A172 (cell line): ENCODE data around the gene ARID3A. TPM values are rescaled to one million over a fixed set of nuclear protein-coding genes. Genes with fewer than 3 reads are reported as not detected.

Source experiments
- DNase-seq: peaks from one replicate; pipeline ENCODE4 v3.0.0-alpha.2; 2015; ENCODE audit warnings: low spot score
- total RNA-seq: library from RNA; depleted of rRNA; stranded (reverse); fragments of >200 nt; shearing (Covaris generic); gene quantifications from 2 replicates; pipeline ENCODE4 v1.2.3, GENCODE V29; 2014

Gene ARID3A
- total RNA-seq, 1 experiment from 2014 or later: 4.4 TPM

DNA sequence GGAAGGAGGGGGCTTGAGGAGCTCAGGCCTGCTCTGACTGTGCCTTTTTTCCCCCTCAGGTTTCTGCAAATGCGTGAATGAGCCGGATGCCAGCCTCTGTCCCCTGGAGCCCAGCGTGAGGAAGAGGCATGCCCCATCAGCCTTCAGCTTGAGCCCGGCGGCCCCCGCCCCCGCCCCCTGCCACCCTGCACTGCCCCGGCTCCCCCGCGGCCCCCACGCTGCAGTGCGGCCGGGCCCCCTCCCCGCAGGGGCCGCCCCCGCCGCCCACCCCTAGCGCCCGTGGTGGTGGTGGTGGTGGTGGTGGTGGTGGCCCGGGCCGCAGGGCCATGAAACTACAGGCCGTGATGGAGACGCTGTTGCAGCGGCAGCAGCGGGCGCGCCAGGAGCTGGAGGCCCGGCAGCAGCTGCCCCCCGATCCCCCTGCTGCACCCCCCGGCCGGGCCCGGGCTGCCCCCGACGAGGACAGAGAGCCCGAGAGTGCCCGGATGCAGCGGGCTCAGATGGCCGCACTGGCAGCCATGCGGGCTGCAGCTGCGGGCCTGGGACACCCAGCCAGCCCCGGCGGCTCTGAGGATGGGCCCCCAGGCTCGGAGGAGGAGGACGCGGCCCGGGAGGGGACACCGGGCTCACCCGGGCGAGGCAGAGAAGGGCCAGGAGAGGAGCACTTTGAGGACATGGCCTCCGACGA, 3.5 kb downstream of the ARID3A start:
- no peak for DNase-seq

DNA sequence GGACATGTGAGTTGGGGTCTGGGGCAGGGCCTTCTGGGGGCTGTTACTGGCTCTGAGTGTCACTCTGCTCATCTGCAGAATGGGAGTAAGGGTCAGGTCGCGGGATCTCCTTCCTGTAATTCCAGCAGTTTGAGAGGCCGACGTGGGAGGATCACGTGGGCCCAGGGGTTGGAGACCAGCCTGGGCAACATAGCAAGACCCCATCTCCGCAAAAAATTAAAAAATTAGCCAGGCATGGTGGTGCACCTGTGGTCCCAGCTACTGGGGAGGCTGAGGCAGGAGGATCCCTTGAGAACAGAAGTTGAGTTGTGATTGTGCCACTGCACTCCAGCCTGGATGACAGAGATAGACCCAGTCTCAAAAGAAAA, 4.0 kb downstream of the ARID3A start:
- no peak for DNase-seq

DNA sequence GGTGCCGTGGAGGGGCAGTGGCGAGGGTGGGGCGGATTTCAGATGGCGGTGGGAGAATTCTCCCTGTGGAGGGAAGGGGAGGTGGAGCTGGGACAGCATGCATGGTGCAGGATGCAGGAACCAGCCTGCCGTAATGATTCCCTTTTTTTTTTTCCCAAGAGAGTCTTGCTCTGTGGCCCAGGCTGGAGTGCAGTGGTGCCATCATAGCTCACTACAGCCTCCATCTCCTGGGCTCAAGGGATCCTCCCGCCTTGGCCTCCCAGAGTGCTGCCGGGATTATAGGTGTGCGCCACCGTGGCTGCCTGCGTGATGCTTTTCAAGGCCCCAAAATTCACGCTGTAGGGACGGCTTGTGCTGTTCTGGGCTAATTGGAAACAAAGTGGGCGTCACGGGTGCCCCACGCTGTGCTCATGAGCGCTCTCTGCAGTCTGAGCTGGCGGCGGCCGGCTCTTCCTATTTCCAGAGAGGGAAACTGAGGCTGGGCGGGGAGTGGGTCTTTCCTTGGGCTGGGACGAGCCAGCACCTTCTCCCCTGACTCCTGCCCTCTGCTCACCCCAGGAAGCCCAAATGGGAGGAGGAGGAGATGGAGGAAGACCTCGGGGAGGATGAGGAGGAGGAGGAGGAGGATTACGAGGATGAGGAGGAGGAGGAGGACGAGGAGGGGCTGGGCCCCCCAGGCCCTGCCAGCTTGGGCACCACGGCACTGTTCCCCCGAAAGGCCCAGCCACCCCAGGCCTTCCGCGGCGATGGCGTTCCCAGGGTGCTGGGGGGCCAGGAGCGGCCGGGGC, 6.2 kb downstream of the ARID3A start:
- DNase-seq: no peak

GRCh38 chr19:932648-933552, 7.1 kb downstream of the ARID3A start:
- peak; percentile 94 for DNase-seq

DNA sequence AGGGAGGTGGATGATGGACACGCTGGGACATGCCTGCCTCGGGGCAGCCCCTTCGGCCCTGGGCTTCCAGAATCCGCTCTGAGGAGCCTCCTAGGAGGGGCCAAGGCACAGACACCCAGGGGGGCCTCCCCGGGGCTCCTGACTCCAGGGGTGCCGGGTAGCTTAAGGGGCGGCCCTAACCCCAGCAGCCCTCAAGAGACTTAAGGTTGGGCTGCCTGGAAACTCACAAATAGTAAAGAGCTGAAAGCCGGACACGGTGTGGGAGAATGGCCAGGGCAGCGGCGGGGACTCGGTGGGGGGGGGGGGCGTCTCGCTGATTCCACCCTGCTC, 7.7 kb downstream of the ARID3A start:
- no peak for DNase-seq

GRCh38 chr19:934197-934840, 8.5 kb downstream of the ARID3A start:
- DNase-seq: no peak

- peak; percentile 84 for DNase-seq
Observed at GRCh38 chr19:934865-935479, 9.1 kb downstream of the ARID3A start.

- no peak for DNase-seq
Observed at GRCh38 chr19:936175-936546, 10.3 kb downstream of the ARID3A start.

- no peak for DNase-seq
Observed at GRCh38 chr19:937259-937694, 11.4 kb downstream of the ARID3A start.

GRCh38 chr19:938233-938923, 12.5 kb downstream of the ARID3A start:
- no peak for DNase-seq

DNA sequence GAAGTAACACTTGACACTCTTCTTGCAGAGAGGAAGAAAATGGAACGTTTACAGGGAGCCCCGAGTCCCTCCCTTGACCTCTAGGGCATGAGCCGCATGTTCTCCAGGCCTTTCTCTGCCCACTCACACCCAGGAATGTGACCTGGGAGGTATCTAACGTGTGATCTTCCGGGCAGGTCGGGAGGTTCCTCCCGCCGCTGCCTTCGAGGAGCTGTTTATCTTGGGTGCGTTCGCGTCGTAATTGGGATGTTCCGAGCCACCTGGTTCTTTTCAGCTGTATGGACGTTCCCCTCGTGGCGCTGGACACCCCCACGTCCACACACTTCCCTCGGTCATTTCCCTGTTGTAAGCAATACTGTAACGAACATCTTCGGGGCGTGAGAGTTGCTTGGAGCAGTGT, 13.6 kb downstream of the ARID3A start:
- DNase-seq: no peak

GRCh38 chr19:939922-940321, 14.1 kb downstream of the ARID3A start:
- DNase-seq: no peak

DNA sequence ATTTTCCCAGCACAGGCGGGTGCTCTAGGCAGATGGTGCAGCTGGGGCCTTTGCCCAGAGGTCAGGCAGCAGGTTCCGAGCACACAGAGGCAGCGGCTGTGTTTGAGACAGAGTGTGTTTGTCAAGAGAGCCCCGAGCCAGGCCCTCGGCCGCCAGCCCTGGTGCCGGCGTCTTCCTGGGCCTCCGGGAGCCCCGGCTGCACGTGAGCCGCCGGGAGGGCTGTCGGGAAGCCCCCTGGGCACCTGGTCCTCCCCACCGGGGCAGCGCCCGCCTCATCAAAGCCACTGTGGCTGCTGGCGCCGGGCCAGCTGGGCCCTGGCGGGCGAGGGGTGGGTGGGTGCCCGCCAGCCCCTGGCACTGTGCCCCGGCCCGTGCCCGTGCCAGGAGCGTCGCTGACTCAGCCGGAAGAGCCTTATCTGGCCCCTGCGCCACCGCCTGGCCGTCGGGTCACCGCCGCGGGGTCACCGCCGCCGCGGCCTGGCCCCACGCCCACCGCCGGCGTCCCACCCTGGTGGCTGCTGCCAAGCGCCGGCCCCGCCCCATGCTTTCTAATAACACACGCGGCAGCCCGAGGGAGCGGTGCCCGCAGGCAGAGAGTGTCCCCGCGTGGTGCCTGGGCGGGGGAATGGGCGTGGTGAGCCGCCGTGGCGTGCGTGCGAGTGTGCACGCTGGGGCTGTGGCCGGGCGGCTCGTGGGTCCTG, 14.9 kb downstream of the ARID3A start:
- peak; percentile 84 for DNase-seq

GRCh38 chr19:941292-942132, 15.7 kb downstream of the ARID3A start:
- DNase-seq: no peak

- no peak for DNase-seq
Observed at GRCh38 chr19:942133-942645, 16.4 kb downstream of the ARID3A start.

DNA sequence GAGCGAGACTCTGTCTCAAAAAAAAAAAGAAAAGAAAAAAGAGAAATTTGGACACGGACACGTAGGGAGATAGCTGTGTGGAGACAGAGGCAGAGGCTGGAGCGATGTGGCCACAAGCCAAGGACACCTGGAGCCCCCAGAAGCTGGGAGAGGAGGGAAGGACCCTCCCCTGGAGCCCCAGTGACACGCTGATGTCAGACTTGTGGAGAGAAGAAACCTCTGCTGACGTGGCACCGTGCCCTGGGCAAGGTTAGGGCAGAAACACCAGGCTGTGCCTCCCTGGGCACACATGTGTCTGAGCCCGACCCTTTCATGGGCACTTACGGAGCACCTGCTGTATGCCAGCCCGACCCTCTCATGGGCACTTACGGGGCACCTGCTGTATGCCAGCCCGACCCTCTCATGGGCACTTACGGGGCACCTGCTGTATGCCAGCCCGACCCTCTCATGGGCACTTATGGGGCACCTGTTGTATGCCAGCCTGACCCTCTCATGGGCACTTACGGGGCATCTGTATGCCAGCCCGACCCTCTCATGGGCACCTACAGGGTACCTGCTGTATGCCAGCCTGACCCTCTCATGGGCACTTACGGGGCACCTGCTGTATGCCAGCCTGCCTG, 17.8 kb downstream of the ARID3A start:
- DNase-seq: no peak

DNA sequence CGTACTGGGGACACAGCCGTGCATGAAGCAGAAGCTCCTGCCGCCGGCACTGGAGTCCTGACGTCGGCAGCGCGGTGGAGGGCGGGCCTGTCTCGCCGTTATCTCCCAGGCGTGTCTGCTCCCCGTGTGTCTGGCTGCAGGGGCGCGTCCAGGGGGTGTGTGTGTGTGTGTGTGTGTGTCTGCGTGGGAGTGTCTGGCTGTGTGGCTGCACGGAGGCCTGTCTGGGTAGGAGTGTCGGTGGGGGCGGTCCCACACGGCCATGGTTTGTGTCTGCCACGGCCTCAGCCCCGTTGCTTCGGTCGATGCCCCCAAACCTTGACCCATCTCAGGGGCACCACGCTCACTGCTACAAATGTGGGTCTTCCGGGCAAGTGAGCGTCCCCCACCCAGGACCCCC, 18.3 kb downstream of the ARID3A start:
- no peak for DNase-seq

- no peak for DNase-seq
Observed at GRCh38 chr19:944663-945241, 18.9 kb downstream of the ARID3A start.
